ENCODE results near the gene TENM3.

The TENM3 gene

GRCh38 chr4:182453830-182454229, 210.6 kb downstream of the TENM3 start:
- no peak for TF ChIP-seq EZH2 (IDR thresholded peaks at IDR 0.05; ENCODE audit: borderline replicate concordance, low read depth, low read length, severe bottlenecking)
- TF ChIP-seq CTCF (IDR thresholded peaks at IDR 0.05; ENCODE audit: borderline replicate concordance, extremely low read depth, low read length, poor library complexity, severe bottlenecking): no peak
- H3K9ac ChIP-seq (ENCODE audit: low read depth, low read length): no peak overlapping the region
- DNase-seq (no peak), ATAC-seq (ENCODE audit: insufficient read depth, low read depth) (no peak)
- H3K4me2 ChIP-seq (ENCODE audit: insufficient read depth, low read length): no peak overlapping the region
- H3K9me3 ChIP-seq (ENCODE audit: insufficient read depth, low read length, severe bottlenecking): no peaks in the 10 kb centered on the region
- no peak overlapping the region for H3K27ac ChIP-seq (ENCODE audit: low read length)
- H4K20me1 ChIP-seq (ENCODE audit: insufficient read depth, low read length): no peaks in the 10 kb centered on the region
- H3K4me3 ChIP-seq (ENCODE audit: low read depth in 1 of 2, low read length in 2 of 2): no peak overlapping the region
- H3K27me3 ChIP-seq (ENCODE audit: insufficient read depth, low read length, poor library complexity): no peaks in the 10 kb centered on the region
- H3K79me2 ChIP-seq (ENCODE audit: insufficient read depth, low read length): no peaks in the 10 kb centered on the region
- no peaks in the 10 kb centered on the region for H3K36me3 ChIP-seq (ENCODE audit: insufficient read depth, low read length)
- no peaks in the 10 kb centered on the region for H3K4me1 ChIP-seq (ENCODE audit: insufficient read depth, low read length)
- no peak overlapping the region for H2AFZ ChIP-seq (ENCODE audit: low read depth, low read length)

- no peaks in the 10 kb centered on the region for H3K79me2 ChIP-seq (ENCODE audit: insufficient read depth, low read length)
- H3K4me1 ChIP-seq (ENCODE audit: insufficient read depth, low read length): no peaks in the 10 kb centered on the region
- H3K4me3 ChIP-seq (ENCODE audit: low read depth in 1 of 2, low read length in 2 of 2): no peak overlapping the region
- TF ChIP-seq EZH2 (IDR thresholded peaks at IDR 0.05; ENCODE audit: borderline replicate concordance, low read depth, low read length, severe bottlenecking) (no peak), CTCF (IDR thresholded peaks at IDR 0.05; ENCODE audit: borderline replicate concordance, extremely low read depth, low read length, poor library complexity, severe bottlenecking) (no peak)
- no peaks in the 10 kb centered on the region for H3K36me3 ChIP-seq (ENCODE audit: insufficient read depth, low read length)
- no peaks in the 10 kb centered on the region for H4K20me1 ChIP-seq (ENCODE audit: insufficient read depth, low read length)
- H3K9ac ChIP-seq (ENCODE audit: low read depth, low read length): no peak overlapping the region
- no peak for ATAC-seq (ENCODE audit: insufficient read depth, low read depth)
- H3K27ac ChIP-seq (ENCODE audit: low read length): no peak overlapping the region
- no peaks in the 10 kb centered on the region for H3K9me3 ChIP-seq (ENCODE audit: insufficient read depth, low read length, severe bottlenecking)
- no peak overlapping the region for H3K4me2 ChIP-seq (ENCODE audit: insufficient read depth, low read length)
- H2AFZ ChIP-seq (ENCODE audit: low read depth, low read length): no peak overlapping the region
- no peak for DNase-seq
- no peaks in the 10 kb centered on the region for H3K27me3 ChIP-seq (ENCODE audit: insufficient read depth, low read length, poor library complexity)
Observed at GRCh38 chr4:182454440-182455013, 211.3 kb downstream of the TENM3 start.

- Histone ChIP-seq H3K79me2 (ENCODE audit: insufficient read depth, low read length) (no peaks in the 10 kb centered on the region), H3K4me2 (ENCODE audit: insufficient read depth, low read length) (no peak overlapping the region), H3K27ac (ENCODE audit: low read length) (no peak overlapping the region), H3K36me3 (ENCODE audit: insufficient read depth, low read length) (no peaks in the 10 kb centered on the region), H3K9me3 (ENCODE audit: insufficient read depth, low read length, severe bottlenecking) (no peaks in the 10 kb centered on the region), H3K27me3 (ENCODE audit: insufficient read depth, low read length, poor library complexity) (no peaks in the 10 kb centered on the region), H4K20me1 (ENCODE audit: insufficient read depth, low read length) (no peaks in the 10 kb centered on the region), H3K9ac (ENCODE audit: low read depth, low read length) (no peak overlapping the region), H3K4me1 (ENCODE audit: insufficient read depth, low read length) (no peaks in the 10 kb centered on the region), H3K4me3 (ENCODE audit: low read depth in 1 of 2, low read length in 2 of 2) (no peak overlapping the region), H2AFZ (ENCODE audit: low read depth, low read length) (no peak overlapping the region)
- TF ChIP-seq CTCF (IDR thresholded peaks at IDR 0.05; ENCODE audit: borderline replicate concordance, extremely low read depth, low read length, poor library complexity, severe bottlenecking): no peak
- no peak for TF ChIP-seq EZH2 (IDR thresholded peaks at IDR 0.05; ENCODE audit: borderline replicate concordance, low read depth, low read length, severe bottlenecking)
- no peak for DNase-seq
- ATAC-seq (ENCODE audit: insufficient read depth, low read depth): no peak
Observed at GRCh38 chr4:182465114-182465513, 221.9 kb downstream of the TENM3 start.

- no peak overlapping the region for H3K4me3 ChIP-seq (ENCODE audit: low read depth in 1 of 2, low read length in 2 of 2)
- no peaks in the 10 kb centered on the region for H3K27me3 ChIP-seq (ENCODE audit: insufficient read depth, low read length, poor library complexity)
- no peak overlapping the region for H3K9ac ChIP-seq (ENCODE audit: low read depth, low read length)
- DNase-seq (no peak), ATAC-seq (ENCODE audit: insufficient read depth, low read depth) (no peak)
- no peaks in the 10 kb centered on the region for H3K4me1 ChIP-seq (ENCODE audit: insufficient read depth, low read length)
- no peaks in the 10 kb centered on the region for H4K20me1 ChIP-seq (ENCODE audit: insufficient read depth, low read length)
- no peaks in the 10 kb centered on the region for H3K79me2 ChIP-seq (ENCODE audit: insufficient read depth, low read length)
- H3K9me3 ChIP-seq (ENCODE audit: insufficient read depth, low read length, severe bottlenecking): no peaks in the 10 kb centered on the region
- H3K36me3 ChIP-seq (ENCODE audit: insufficient read depth, low read length): no peaks in the 10 kb centered on the region
- H2AFZ ChIP-seq (ENCODE audit: low read depth, low read length): no peak overlapping the region
- H3K4me2 ChIP-seq (ENCODE audit: insufficient read depth, low read length): no peak overlapping the region
- TF ChIP-seq CTCF (IDR thresholded peaks at IDR 0.05; ENCODE audit: borderline replicate concordance, extremely low read depth, low read length, poor library complexity, severe bottlenecking) (no peak), EZH2 (IDR thresholded peaks at IDR 0.05; ENCODE audit: borderline replicate concordance, low read depth, low read length, severe bottlenecking) (no peak)
- no peak overlapping the region for H3K27ac ChIP-seq (ENCODE audit: low read length)
Observed at GRCh38 chr4:182465979-182466378, 222.8 kb downstream of the TENM3 start.
